ENCODE data around the gene ALPP.

DNA sequence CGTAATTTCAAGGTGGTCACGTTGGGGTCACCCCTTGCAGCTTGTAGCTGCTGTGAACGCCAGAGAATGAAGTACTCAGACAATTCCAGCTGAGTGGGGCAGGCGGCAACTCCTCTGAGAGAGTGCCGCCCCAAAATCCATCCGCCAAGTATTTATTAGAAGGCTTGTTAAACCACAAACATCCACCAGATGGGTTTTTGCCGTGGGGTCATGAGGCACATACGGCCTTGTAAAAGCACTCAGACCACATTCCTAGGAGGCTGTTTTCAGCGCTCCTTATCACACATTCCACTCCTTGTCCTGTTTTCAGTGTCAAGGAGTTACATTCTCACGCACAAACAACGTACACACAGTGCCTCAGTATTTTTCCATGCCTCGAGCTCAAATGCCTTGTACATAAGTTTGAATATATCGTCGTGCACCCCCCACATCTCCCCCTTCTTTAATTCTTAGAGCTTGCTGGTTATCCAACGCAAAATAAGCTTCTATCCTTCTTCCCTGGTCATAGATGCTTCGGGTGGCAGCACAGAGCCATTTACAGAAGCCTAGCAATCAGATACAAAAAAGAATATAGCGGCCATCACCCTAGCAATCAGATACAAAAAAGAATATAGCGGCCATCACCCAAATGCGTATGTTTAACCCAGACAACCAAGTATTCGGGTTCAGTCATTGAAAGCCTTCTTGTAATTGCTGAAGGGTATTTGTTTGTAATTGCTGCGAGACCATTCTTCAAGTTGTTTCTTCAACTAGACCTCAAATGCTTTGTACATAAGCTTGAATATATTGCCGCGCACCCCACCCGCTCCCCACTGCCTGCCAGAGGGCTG is 7.3 kb downstream of the ALPP start:
- TF ChIP-seq NR2C2 (CRISPR knock-in tag; IDR thresholded peaks at IDR 0.05) (no peak), TEAD4 (CRISPR knock-in tag; IDR thresholded peaks at IDR 0.05) (no peak), E2F4 (CRISPR knock-in tag; IDR thresholded peaks at IDR 0.05; ENCODE audit: borderline replicate concordance, low read depth) (no peak)
